ENCODE data around the gene LCP2. TPM values are rescaled to one million over a fixed set of nuclear protein-coding genes. Genes with fewer than 3 reads are reported as not detected.

Gene LCP2
- total RNA-seq, 2 donors from 2014 or later: 1.6 to 2.6 TPM

GRCh38 chr5:170327168-170327567 is 29.6 kb upstream of the LCP2 start:
- H3K27me3 ChIP-seq: no peaks in the 10 kb centered on the region
- H3K27ac ChIP-seq: no peak overlapping the region
- H3K36me3 ChIP-seq (replicated peaks in 1 of 2; ENCODE audit: insufficient read depth in 1 of 2, low read depth in 2 of 2): no peaks in the 10 kb centered on the region
- TF ChIP-seq, protein P1, sequence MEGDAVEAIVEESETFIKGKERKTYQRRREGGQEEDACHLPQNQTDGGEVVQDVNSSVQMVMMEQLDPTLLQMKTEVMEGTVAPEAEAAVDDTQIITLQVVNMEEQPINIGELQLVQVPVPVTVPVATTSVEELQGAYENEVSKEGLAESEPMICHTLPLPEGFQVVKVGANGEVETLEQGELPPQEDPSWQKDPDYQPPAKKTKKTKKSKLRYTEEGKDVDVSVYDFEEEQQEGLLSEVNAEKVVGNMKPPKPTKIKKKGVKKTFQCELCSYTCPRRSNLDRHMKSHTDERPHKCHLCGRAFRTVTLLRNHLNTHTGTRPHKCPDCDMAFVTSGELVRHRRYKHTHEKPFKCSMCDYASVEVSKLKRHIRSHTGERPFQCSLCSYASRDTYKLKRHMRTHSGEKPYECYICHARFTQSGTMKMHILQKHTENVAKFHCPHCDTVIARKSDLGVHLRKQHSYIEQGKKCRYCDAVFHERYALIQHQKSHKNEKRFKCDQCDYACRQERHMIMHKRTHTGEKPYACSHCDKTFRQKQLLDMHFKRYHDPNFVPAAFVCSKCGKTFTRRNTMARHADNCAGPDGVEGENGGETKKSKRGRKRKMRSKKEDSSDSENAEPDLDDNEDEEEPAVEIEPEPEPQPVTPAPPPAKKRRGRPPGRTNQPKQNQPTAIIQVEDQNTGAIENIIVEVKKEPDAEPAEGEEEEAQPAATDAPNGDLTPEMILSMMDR (IDR thresholded peaks at IDR 0.05): no peak
- TF ChIP-seq POLR2A (IDR thresholded peaks at IDR 0.05): no peak
- ATAC-seq (no peak), DNase-seq (no peak)
- H3K9me3 ChIP-seq: no peaks in the 10 kb centered on the region
- no peaks in the 10 kb centered on the region for H3K4me1 ChIP-seq
- no peak overlapping the region for H3K4me3 ChIP-seq
- intact Hi-C loops (cut with DNase I): no loop called here
- WGBS, 2 donors: 31 to 41% methylated on average over 4 of the region's 4 CpGs

DNA sequence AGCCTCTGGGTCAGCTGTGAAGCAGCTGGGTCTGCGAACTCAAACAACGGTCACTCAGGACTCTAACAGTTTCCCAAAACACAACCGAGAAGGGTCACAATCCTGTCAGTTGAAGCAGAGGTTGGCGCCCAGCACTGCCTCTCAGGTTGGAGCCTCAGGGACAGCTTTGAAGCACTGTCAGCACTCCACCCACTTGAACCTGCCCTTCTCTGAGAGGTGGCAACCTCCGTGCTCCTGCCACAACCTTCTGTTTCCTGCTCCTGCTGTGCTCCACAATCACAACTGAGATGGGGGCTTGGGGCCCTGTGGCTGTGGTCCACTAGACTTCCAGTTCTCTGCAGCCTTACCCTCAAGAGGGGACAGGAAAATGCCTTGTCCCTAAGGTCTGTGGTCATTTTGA is 21.7 kb upstream of the LCP2 start:
- DNase-seq (no peak), ATAC-seq (no peak)
- H3K4me1 ChIP-seq: no peaks in the 10 kb centered on the region
- intact Hi-C loops (cut with DNase I): no loop called here
- no peak overlapping the region for H3K4me3 ChIP-seq
- TF ChIP-seq, protein P1 (IDR thresholded peaks at IDR 0.05): no peak
- TF ChIP-seq POLR2A (IDR thresholded peaks at IDR 0.05): no peak
- no peaks in the 10 kb centered on the region for H3K27me3 ChIP-seq
- no peaks in the 10 kb centered on the region for H3K9me3 ChIP-seq
- H3K36me3 ChIP-seq (replicated peaks in 1 of 2; ENCODE audit: insufficient read depth in 1 of 2, low read depth in 2 of 2): no peaks in the 10 kb centered on the region
- no peak overlapping the region for H3K27ac ChIP-seq
- WGBS, 2 donors: 71 to 77% methylated on average over 5 of the region's 5 CpGs

- ATAC-seq: no peak
- 82 to 88% methylated on average over 3 of the region's 3 CpGs for WGBS, 2 donors
These were observed 19.9 kb upstream of the LCP2 start for GRCh38 chr5:170317499-170317898.

DNA sequence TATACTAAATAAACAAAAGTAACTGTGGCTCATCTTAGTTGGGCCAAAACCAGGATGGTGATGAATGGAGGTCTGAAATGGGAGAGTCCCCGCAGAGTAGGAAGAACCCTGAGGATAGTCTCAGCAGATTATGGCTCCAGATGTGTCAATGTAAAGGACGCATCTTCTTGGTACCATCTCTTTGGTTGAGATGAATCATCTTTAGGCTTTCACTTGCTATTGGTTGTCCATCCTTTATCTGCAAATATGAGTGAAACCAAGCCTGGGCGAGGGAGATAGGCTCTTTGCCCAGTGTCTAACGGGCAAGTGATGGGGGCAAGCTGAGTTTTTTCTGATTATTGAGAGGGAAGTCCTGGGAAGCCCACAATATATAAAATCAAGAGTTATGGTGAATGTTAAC is 19.4 kb upstream of the LCP2 start:
- 80 to 82% methylated on average over 4 of the region's 4 CpGs for WGBS, 2 donors
- intact Hi-C loops (cut with DNase I): no loop called here

More at GRCh38 chr5:170317499-170317898, 19.9 kb upstream of the LCP2 start:
- no peak overlapping the region for H3K4me3 ChIP-seq
- H3K27ac ChIP-seq: no peak overlapping the region
- no peaks in the 10 kb centered on the region for H3K4me1 ChIP-seq
- intact Hi-C loops (cut with DNase I): no loop called here
- no peaks in the 10 kb centered on the region for H3K9me3 ChIP-seq
- no peak for DNase-seq
- TF ChIP-seq, protein P1 (IDR thresholded peaks at IDR 0.05): no peak
- no peak for TF ChIP-seq POLR2A (IDR thresholded peaks at IDR 0.05)
- H3K27me3 ChIP-seq: no peaks in the 10 kb centered on the region
- H3K36me3 ChIP-seq (replicated peaks in 1 of 2; ENCODE audit: insufficient read depth in 1 of 2, low read depth in 2 of 2): no peaks in the 10 kb centered on the region

DNA sequence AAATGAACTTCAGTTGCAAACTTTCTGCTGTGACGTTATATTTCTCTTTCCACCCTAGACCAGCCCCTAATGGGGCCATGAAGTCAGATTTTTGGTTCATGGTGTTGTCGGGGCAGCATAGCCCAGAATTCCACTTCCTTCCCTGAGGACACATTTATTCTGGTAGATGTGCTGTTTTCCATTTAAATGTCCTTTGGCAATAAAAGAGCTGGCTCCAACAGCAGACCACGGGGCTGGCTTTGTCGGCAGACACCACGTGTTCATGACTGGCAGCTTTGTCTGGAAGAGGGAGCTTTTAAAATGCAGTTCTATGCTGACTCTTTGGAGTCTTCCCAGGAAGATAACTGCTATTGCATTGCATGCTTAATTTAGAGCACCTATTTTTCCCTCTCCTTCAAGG is 17.6 kb upstream of the LCP2 start:
- H3K27ac ChIP-seq: no peak overlapping the region
- intact Hi-C loops (cut with DNase I): no loop called here
- no peaks in the 10 kb centered on the region for H3K27me3 ChIP-seq
- TF ChIP-seq, protein P1 (IDR thresholded peaks at IDR 0.05): no peak
- no peak for TF ChIP-seq POLR2A (IDR thresholded peaks at IDR 0.05)
- DNase-seq (peak in 2 of 4 donors; percentile 39 to 46), ATAC-seq (peak; percentile 73)
- no peaks in the 10 kb centered on the region for H3K36me3 ChIP-seq (replicated peaks in 1 of 2; ENCODE audit: insufficient read depth in 1 of 2, low read depth in 2 of 2)
- H3K4me1 ChIP-seq: no peaks in the 10 kb centered on the region
- WGBS, 2 donors: 41 to 42% methylated on average over 5 of the region's 5 CpGs
- H3K4me3 ChIP-seq: no peak overlapping the region
- no peaks in the 10 kb centered on the region for H3K9me3 ChIP-seq

More for the DNA sequence above, 19.4 kb upstream of the LCP2 start:
- no peak overlapping the region for H3K27ac ChIP-seq
- TF ChIP-seq, protein P1 (IDR thresholded peaks at IDR 0.05): no peak
- TF ChIP-seq POLR2A (IDR thresholded peaks at IDR 0.05): no peak
- H3K4me3 ChIP-seq: no peak overlapping the region
- ATAC-seq (no peak), DNase-seq (no peak)
- no peaks in the 10 kb centered on the region for H3K9me3 ChIP-seq
- no peaks in the 10 kb centered on the region for H3K4me1 ChIP-seq
- H3K36me3 ChIP-seq (replicated peaks in 1 of 2; ENCODE audit: insufficient read depth in 1 of 2, low read depth in 2 of 2): no peaks in the 10 kb centered on the region
- H3K27me3 ChIP-seq: no peaks in the 10 kb centered on the region
